GM18868 (cell line): ENCODE results near the gene ATXN3.
"Not testable (repeated sequence)": the region's sequence is repeated elsewhere in the genome, so short reads cannot be mapped to it uniquely, and the experiment has no call there.

ENCODE experiments used
- ATAC-seq: cut with Tn5 transposase; IDR thresholded peaks from one replicate; pipeline ENCODE4 v1.9.1; 2021; ENCODE audit warnings: mild to moderate bottlenecking, moderate library complexity; ENCODE audit not compliant: unreplicated experiment

Gene ATXN3

DNA sequence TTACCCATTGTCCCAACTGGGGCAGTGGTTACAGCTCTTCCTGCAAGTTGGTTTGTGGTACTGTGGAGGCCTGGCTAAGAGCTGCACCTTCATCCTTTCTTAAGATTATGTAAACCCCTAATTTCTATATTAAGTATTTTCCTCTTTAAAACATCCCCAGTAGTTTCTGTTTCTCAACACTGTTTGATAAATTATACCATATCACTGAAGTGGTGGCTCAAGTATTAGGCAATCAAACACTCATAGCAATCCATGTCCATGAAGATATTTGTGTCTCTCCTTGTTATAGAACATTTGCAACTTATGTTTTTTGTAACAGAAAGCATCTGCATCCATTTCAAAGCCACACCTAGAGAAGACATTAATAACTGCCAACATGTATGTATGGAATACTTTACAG, 31.8 kb downstream of the ATXN3 start:
- no peak for ATAC-seq

DNA sequence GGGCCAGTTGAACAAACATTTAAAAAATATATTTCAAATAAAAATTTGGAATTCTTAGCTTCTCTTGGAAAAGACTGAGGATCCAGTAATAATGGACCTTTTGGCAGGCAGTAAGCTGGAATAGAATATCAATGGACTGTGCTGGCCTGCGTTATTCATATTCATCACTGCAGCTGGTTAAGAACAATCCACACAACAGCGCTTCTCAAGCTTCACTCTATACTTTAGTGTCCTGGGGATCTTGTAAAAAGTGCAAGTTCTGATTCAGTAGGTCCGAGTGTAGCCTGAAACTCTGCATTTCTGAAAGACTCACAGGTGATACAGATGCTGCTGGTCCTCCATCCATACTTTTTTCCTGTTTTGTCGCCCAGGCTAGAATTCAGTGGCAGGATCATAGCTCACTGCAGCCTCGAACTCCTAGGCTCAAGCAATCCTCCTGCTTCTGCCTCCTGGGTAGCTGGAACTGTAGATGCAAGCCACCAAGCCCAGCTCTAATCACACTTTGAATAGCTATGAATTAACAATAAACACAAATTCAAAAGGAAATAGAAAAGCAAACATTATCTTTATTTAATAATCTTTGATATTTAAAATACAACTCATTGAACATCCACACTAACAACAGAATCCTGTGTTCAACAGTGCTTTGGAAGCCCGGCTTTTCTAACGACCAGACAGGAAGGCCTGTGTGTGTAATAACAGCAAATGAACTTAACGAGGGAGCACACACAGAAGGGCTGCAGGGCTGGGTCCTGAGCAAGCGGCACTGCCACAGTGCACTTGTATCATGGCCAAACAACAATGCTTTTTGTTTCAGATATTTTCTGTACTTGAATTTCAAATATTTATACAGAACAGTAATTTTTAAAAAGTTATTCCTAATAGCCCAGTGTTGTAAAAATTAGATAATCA, 48.1 kb downstream of the ATXN3 start:
- no peak for ATAC-seq

DNA sequence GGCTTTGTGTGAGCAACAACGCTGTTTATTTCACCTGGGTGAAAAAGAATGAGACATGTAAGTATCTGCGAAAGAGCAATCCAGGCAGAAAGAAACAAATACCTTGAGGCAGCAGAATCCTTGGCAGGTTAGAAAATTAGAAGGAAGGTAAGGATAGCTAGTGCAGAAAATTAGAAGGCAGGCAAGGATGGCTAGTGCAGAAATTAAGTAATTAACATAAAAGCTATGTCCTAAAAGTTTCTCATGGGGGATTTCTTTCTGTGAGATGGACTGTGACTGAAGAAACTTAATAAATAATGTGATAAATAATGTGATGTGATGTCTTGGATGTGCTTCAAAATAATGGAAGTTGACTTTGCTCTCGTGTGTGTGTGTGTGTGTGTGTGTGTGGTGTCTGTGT, 56.6 kb downstream of the ATXN3 start:
- no peak for ATAC-seq

DNA sequence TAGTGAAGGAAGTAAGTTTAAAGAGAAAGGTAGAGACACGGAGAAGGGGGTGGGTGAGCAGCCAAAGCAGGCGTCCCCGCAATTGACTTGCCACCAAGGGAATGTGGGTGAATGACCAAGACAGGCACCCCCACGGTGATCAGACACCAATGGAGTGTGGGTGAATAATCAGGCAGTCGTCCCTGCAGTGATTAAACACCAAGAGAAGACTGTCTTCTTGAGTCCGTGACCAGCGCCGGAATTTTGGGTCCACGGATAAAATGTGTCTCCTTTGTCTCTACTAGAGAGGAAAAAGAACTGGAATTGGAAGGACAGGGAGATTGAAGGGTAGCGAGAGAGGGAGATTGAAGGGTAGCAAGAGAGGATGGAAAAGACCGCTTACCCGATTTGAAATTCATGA, 57.2 kb downstream of the ATXN3 start:
- ATAC-seq: not testable (repeated sequence)

DNA sequence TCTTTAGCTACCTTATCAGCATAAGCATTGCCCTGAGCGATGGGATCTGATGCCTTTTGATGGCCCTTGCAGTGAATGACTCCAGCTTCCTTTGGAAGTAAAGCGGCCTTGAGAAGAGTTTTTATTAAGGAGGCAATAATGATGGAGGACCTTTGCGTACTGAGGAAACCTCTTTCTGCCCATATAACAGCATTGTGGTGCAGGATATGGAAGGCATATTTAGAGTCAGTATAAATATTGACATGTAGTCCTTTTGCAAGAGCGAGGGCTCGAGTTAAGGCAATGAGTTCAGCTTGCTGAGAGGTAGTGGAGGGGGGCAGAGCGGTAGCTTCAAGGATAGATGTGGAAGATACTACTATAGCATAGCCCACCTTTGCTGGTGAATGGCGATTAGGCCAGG, 60.5 kb downstream of the ATXN3 start:
- ATAC-seq: not testable (repeated sequence)

DNA sequence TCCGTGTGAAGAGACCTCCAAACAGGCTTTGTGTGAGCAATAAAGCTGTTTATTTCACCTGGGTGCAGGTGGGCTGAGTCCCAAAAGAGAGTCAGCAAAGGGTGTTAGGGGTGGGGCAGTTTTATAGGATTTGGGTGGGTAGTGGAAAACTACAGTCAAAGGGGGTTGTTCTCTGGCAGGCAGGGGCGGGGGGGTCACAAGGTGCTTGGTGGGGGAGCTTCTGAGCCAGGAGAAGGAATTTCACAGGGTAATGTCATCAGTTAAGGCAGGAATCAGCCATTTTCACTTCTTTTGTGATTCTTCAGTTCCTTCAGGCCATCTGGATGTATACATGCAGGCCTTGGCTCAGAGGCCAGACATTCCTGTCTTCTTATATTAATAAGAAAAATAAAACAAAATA, 64.6 kb downstream of the ATXN3 start:
- not testable (repeated sequence) for ATAC-seq

DNA sequence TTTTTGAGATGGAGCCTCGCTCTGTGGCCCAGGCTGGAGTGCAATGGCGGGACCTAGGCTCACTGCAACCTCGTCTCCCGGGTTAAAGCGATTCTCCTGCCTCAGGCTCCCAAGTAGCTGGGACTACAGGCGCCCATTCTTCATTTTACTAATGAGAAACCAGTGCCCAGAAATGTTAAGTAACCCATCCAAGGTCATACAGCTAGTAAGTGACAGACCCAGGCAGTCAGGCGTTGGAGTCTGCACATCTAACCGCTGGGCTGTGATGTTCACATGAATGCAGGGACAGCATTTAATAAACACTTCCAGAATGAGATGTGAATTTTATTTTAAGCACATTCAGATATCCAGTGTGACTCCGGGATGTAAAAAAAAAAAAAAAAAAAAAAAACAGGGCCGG, 65.2 kb downstream of the ATXN3 start:
- ATAC-seq: no peak

DNA sequence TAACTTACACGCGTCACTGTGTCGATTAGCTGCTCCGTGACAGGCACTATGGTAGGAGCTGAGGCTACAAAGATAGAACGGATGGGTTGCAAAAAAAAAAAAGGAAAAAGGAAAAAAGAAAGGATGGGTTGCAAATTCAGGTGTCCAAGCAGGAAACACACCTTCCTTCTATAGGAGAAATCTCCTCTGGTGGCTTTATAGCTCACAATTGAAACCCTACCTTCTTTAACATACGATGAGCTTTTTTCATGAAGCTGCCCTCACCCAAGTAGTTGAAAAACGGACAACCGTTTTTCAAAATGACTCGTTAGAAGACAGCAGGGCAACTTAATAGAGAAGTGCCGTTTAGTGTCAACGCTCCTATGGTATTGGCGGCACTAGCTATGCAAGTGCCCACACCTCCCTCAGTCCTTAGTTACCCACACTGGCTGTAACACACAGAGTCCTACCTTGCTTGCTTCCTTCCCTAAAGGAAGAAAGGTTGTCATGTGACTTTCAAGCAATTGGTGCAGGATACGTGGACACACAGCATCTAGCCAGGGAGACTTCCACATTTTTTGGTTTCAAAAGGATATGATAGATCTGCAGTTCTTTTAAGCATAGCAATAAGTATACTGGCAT, 65.8 kb downstream of the ATXN3 start:
- ATAC-seq: no peak

DNA sequence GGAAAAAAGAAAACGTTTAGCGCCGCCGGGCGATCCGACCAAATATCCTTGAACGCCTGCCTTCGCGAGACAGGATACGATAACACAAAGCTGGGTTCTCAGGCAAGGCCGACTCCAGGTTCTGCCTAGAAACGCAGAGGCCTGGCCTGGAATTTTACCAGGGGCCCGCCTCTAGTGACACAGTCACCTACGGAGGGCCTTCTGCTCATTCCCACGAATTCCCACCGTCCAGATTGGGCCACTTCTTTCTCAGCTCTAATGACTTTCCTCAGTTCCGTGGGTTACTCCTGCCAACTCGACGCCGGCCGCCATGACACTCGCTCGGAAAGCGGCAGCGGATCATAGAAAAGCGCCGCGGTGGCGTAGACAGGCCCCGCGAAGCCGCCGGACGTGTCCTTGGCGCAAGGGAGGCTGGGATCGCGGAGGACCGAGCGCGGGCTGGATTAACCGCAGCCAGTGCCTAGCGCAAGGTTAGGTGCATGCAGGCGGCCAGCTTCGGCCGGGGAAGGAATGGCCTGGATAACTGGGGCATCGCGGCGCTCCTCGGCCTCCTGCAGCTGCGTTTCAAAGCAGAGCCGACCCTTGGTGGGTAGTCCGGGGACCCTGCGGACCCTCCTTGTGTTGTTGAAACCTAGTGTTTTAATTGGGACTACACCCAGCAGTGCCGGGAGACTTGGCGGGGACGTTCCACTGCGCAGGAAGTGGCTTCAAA, 66.5 kb downstream of the ATXN3 start, which contains the start of gene TRIP11:
Gene TRIP11 (minus strand): TSS at position 341 of the 712 bp plus-strand sequence. CDS start 374 bp downstream, outside the sequence.
- peak; percentile 95 for ATAC-seq

DNA sequence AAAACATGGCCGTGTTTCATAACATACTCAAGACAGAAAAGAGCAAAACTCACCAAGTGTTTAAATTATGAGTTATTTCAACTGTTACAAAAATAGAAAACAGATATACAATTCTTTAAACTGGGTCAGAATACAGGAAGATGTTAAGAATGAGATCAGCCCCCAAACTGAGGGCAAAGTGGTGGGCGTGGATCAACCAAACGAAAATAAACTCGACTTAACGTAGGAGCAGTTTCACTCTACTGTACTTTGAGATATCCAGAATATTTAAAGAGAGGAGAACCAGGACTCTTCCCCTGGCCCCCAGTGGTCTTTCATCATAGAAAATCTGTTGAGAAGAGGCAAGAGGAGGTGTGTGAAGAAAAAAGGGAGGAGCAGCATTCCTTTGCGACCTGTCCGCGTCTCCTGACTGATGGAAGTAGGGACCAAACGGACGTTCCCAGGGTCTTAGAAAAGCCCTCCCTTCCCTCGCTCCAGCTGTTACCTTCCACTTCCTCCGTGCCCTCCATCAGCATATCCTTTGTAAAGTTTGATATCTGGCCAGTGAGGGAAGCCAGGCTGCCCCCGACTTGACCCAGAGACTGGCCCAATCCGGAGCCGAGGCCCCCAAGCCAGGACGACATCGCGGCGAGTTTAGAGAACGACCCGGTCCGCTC, 67.2 kb downstream of the ATXN3 start:
- ATAC-seq: peak; percentile 5

DNA sequence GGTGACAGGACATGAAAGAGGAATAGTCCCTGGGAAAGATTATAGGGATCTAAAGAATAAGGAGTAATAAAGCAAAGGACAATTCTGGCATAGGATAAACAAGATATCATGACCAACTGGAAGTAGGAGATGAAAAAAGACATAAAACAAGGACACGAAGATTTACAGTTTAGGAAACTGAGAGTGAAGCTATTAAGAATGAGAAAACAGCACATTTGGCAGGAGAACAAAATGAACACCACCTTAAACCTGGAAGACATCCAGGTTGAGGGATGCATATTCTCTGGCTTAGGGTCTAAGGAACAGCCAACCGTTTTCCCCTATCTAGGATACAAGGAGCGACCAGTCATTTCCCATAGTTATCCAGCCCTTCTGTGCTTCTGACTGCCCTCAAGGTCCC, 68.4 kb downstream of the ATXN3 start:
- no peak for ATAC-seq

DNA sequence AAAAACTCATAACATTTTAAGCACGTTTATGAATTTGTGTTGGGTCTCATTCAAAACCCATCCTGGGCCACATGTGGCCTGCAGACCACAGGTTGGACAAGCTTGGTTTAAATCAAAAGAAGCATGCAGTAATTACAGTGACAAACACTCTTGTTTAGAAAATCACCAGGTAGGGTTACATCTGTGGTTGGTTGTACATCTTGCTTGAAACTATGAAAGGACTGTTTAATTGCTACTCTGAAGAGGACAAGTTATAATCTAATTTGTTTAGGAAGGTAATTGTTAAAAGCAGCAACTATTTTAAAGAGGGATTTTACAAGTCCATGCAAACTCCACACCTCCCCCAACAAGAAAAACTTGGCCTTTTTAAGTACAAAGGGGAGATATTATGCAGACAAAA, 70.5 kb downstream of the ATXN3 start:
- no peak for ATAC-seq

DNA sequence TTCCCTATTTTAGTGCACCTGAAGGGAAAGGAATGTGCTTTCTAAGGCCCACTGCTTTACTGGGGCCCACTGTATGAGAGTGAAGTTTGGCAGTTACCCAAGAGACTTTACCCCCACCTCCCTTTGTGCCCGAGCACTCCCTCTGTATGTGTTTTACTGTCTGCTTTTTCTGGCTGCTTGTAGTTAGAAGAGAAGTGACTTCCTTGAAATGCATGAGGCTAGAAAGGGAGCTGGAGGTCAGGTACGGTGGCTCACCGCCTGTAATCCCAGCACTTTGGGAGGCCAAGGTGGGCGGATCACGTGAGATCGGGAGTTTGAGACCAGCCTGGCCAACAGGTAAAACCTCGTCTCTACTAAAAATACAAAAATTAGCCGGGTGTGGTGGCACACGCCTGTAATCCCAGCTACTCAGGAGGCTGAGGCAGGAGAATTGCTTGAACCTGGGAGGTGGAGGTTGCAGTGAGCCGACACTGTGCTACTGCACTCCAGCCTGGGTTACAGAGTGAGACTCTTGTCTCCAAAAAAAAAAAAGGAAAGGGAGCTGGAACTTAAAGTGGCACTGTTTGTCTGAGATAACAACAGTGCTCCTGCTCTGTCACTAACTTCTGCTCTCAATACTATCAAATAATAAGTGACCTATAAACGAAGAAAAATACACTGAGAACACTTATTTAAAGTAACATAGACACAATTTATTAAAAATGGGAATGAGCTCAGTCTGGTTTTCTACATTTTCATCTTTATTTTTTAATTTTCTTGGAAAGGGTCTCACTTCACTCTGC, 72.3 kb downstream of the ATXN3 start:
- ATAC-seq: no peak

DNA sequence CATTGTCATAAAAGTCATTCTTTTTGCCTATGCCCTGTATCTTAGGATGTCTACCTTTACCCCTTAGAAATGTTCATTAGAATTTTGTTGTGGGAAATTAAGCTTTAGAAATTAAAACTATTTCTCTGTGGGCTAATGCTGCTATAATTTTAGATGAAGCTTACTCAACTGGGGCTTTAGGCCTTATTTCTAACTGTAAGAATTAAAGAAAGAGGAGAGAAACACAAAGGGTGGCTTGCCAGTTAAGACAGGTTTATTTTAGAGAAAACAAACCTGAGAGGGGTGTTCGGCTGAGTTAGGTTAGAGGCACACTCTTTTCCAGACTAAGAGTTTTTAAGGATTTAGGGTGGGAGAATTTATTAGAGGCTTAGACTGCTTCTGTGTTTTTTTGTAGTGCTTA, 72.9 kb downstream of the ATXN3 start:
- ATAC-seq: no peak

DNA sequence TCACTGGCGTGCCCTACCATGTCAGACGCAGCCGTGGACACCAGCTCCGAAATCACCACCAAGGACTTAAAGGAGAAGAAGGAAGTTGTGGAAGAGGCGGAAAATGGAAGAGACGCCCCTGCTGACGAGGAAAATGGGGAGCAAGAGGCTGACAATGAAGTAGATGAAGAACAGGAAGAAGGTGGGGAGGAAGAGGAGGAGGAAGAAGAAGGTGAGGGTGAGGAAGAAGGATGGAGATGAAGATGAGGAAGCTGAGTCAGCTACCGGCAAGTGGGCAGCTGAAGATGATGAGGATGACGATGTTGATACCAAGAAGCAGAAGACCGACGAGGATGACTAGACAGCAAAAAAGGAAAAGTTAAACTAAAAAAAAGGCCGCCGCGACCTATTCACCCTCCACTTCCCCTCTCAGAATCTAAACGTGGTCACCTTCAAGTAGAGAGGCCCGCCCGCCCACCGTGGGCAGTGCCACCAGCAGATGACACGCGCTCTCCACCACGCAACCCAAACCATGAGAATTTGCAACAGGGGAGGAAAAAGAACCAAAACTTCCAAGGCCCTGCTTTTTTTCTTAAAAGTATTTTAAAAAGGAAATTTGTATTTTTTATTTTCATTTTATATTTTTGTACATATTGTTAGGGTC, 79.7 kb downstream of the ATXN3 start:
- ATAC-seq: no peak

DNA sequence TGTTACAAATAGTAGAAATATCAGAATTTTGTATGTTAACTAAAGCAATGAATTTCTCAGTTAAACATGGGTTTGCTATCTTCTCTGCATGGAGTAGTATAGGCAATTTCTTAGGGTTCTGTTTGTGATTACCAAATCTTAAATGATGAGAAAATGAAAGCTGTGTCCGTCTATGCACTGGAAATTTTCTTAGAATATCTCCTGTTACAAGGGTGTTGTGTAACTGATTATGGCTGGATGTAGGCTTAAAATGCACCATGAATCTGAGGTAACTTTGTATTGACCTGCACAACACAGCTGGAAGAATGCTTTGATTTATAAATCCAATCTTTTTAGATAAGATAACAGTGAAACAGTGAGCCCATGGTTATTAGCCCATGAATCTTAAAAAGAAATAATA, 84.3 kb downstream of the ATXN3 start:
- ATAC-seq: no peak

DNA sequence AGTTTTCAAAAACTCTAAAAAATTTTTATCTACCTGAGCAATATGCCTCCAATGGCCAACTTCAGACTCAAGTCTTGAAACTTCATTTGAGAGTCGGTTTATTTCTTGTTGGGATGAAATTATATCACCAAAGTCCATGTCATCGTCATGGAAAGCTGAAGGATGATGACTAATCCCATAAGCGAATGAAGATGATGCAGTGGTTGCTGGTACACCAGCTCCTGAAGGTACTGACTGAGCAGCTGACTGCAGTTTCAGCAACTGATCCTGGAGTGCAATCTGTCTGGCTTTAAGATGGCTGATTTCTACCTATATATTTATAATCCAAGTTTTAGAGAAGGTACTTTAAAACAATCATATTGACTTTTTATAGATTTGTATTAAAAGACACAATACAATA, 84.9 kb downstream of the ATXN3 start:
- no peak for ATAC-seq

DNA sequence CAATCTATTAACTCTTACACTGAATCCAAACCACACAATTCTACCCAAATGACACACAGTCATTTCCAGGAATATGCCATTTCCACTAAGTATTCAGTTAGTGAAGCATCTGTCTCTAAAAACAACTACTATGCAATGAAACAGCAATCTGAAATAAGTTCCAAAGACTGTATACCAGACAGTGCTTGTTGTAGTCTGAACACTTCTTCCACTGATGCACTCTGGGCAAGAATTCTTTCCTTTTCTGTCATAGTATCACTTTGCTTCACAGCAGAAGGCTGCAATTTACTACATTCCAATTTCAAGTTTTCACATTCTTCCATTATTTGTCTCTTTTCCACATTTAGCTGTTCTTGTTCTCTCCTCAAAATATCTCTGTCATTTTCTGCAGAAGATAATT, 92.3 kb downstream of the ATXN3 start:
- no peak for ATAC-seq

DNA sequence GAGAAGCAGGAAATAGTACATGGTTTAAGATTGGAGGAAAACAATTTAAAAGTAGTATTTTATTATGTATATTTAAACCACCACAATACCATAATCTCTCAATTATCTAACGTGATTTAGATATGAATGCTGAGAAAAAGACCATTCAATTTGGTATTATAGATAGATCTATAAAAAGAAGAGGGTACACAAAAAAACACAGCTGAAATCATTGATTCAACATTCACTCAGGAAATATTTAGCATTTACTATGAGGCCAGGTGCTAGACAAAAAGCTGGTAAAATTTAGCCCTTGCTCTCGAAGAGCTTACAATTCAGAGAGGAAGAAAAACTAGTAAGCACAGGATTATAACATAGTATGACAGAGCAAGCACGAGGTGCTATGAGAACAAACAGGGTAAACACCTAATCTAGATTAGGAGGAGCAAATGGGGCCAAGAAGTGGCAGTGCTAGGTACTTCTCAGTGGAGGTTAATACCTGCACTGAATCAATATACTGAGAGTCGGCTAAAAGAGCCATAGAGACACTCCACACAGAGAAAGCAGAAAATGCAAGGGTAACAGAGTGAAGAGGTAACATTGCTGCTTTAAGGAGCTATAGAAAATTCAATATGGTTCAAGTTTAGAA, 94.1 kb downstream of the ATXN3 start:
- ATAC-seq: no peak
